Midbrain (tissue), 1 donor: ENCODE data around the gene GUK1.

Experiments
- DNase-seq: peaks from one replicate; lab custom pipeline; 2025; lab: John Stamatoyannopoulos, UW

GUK1 gene

GRCh38 chr1:228150120-228150460 lies 10.0 kb downstream of the GUK1 start:
- DNase-seq = no peak

- DNase-seq = peak; percentile 62
Measured at GRCh38 chr1:228150461-228151179, 10.5 kb downstream of the GUK1 start.

GRCh38 chr1:228151180-228151925 lies 11.3 kb downstream of the GUK1 start:
- no peak for DNase-seq

GRCh38 chr1:228152097-228152917 lies 12.2 kb downstream of the GUK1 start:
- no peak for DNase-seq

GRCh38 chr1:228152918-228153258 lies 12.8 kb downstream of the GUK1 start:
- DNase-seq = no peak

GRCh38 chr1:228154021-228154669 lies 14.1 kb downstream of the GUK1 start:
- DNase-seq = no peak

- no peak for DNase-seq
Measured at GRCh38 chr1:228154670-228155571, 14.8 kb downstream of the GUK1 start.

- DNase-seq = no peak
Measured at GRCh38 chr1:228155596-228156514, 15.8 kb downstream of the GUK1 start.

GRCh38 chr1:228156515-228156881 lies 16.4 kb downstream of the GUK1 start:
- no peak for DNase-seq

- DNase-seq = no peak
Measured at GRCh38 chr1:228156941-228157728, 17.1 kb downstream of the GUK1 start.

- DNase-seq = no peak
Measured at GRCh38 chr1:228157729-228158126, 17.6 kb downstream of the GUK1 start.

GRCh38 chr1:228158151-228159007 lies 18.3 kb downstream of the GUK1 start:
- no peak for DNase-seq

- DNase-seq = no peak
Measured at GRCh38 chr1:228159008-228159665, 19.1 kb downstream of the GUK1 start.

GRCh38 chr1:228160201-228160761 lies 20.2 kb downstream of the GUK1 start:
- no peak for DNase-seq

- no peak for DNase-seq
Measured at GRCh38 chr1:228161362-228161761, 21.3 kb downstream of the GUK1 start.

- no peak for DNase-seq
Measured at GRCh38 chr1:228161866-228162265, 21.8 kb downstream of the GUK1 start.

GRCh38 chr1:228162286-228163006 lies 22.4 kb downstream of the GUK1 start:
- DNase-seq = no peak
